ENCODE results near the gene DARS1. TPM values are rescaled to one million over a fixed set of nuclear protein-coding genes. Genes with fewer than 3 reads are reported as not detected.

Gene DARS1
- total RNA-seq, 1 experiment from 2014 or later = 63.0 TPM

GRCh38 chr2:135936524-135936923 lies 48.9 kb downstream of the DARS1 start:
- DNase-seq = no peak
- TF ChIP-seq CTCF (conservative IDR thresholded peaks at IDR 0.05) (no peak), EZH2 (IDR thresholded peaks at IDR 0.05; ENCODE audit: low read depth) (no peak)
- no peaks in the 10 kb centered on the region for H3K79me2 ChIP-seq (ENCODE audit: low read depth)
- H3K4me3 ChIP-seq = no peak overlapping the region
- no peaks in the 10 kb centered on the region for H3K4me1 ChIP-seq (replicated peaks; ENCODE audit: insufficient read depth)
- POLR2A ChIA-PET (ENCODE audit: unreplicated experiment) = no interaction called here
- H4K20me1 ChIP-seq (ENCODE audit: insufficient read depth) = no peaks in the 10 kb centered on the region
- 0 out of 2 replicates have a peak, but pooled peaks cover 3% of the 10 kb centered on the region for H3K9me2 ChIP-seq (ENCODE audit: insufficient read depth)
- no TSS peak for BruUV-seq (replicated peaks)
- no peaks in the 10 kb centered on the region for H3F3A ChIP-seq (ENCODE audit: insufficient read depth, low read depth)
- CTCF ChIA-PET = no interaction called here
- H3K36me3 ChIP-seq (ENCODE audit: low read depth) = peaks cover 14% of the 10 kb centered on the region
- no peak overlapping the region for H3K27ac ChIP-seq
- no peak overlapping the region for H3K4me2 ChIP-seq
- no peaks in the 10 kb centered on the region for H3K9me3 ChIP-seq (ENCODE audit: insufficient read depth, low read depth)
- H2AFZ ChIP-seq = no peak overlapping the region
- H3K27me3 ChIP-seq (ENCODE audit: insufficient read depth, low read depth) = no peaks in the 10 kb centered on the region
- intact Hi-C loops (cut with micrococcal nuclease; ENCODE audit: unreplicated experiment) = no loop called here

GRCh38 chr2:135935914-135936313 lies 49.5 kb downstream of the DARS1 start:
- H4K20me1 ChIP-seq (ENCODE audit: insufficient read depth) = no peaks in the 10 kb centered on the region
- no peak overlapping the region for H3K4me2 ChIP-seq
- H3K27ac ChIP-seq = no peak overlapping the region
- H3K36me3 ChIP-seq (ENCODE audit: low read depth) = peaks cover 19% of the 10 kb centered on the region
- 0 out of 2 replicates have a peak, but pooled peaks cover 3% of the 10 kb centered on the region for H3K9me2 ChIP-seq (ENCODE audit: insufficient read depth)
- H3K4me1 ChIP-seq (replicated peaks; ENCODE audit: insufficient read depth) = no peaks in the 10 kb centered on the region
- no peak overlapping the region for H3K4me3 ChIP-seq
- POLR2A ChIA-PET (ENCODE audit: unreplicated experiment) = no interaction called here
- intact Hi-C loops (cut with micrococcal nuclease; ENCODE audit: unreplicated experiment) = no loop called here
- H2AFZ ChIP-seq = no peak overlapping the region
- no TSS peak for BruUV-seq (replicated peaks)
- H3F3A ChIP-seq (ENCODE audit: insufficient read depth, low read depth) = no peaks in the 10 kb centered on the region
- H3K79me2 ChIP-seq (ENCODE audit: low read depth) = no peaks in the 10 kb centered on the region
- H3K9me3 ChIP-seq (ENCODE audit: insufficient read depth, low read depth) = no peaks in the 10 kb centered on the region
- no peak for DNase-seq
- no peak for TF ChIP-seq EZH2 (IDR thresholded peaks at IDR 0.05; ENCODE audit: low read depth)
- no peak for TF ChIP-seq CTCF (conservative IDR thresholded peaks at IDR 0.05)
- CTCF ChIA-PET = no interaction called here
- no peaks in the 10 kb centered on the region for H3K27me3 ChIP-seq (ENCODE audit: insufficient read depth, low read depth)

- no peak for DNase-seq
- no peaks in the 10 kb centered on the region for H3K4me1 ChIP-seq (replicated peaks; ENCODE audit: insufficient read depth)
- TF ChIP-seq EZH2 (IDR thresholded peaks at IDR 0.05; ENCODE audit: low read depth) (no peak), CTCF (conservative IDR thresholded peaks at IDR 0.05) (no peak)
- H3K36me3 ChIP-seq (ENCODE audit: low read depth) = peaks cover 23% of the 10 kb centered on the region
- CTCF ChIA-PET = interaction anchor here (0.5 kb wide), 1 partner anchor 98 kb away, joined by 4 read pairs; no protein-coding TSS in a partner anchor
- no peaks in the 10 kb centered on the region; the same call in 1 of the 2 replicates for H3F3A ChIP-seq (ENCODE audit: insufficient read depth, low read depth)
- H3K9me2 ChIP-seq (ENCODE audit: insufficient read depth) = 0 out of 2 replicates have a peak, but pooled peaks cover 3% of the 10 kb centered on the region
- H3K4me3 ChIP-seq = no peak overlapping the region
- intact Hi-C loops (cut with micrococcal nuclease; ENCODE audit: unreplicated experiment) = no loop called here
- no peak overlapping the region for H3K27ac ChIP-seq
- H3K4me2 ChIP-seq = no peak overlapping the region
- BruUV-seq (replicated peaks) = no TSS peak
- H3K79me2 ChIP-seq (ENCODE audit: low read depth) = no peaks in the 10 kb centered on the region
- no peaks in the 10 kb centered on the region for H3K9me3 ChIP-seq (ENCODE audit: insufficient read depth, low read depth)
- H2AFZ ChIP-seq = no peak overlapping the region
- H4K20me1 ChIP-seq (ENCODE audit: insufficient read depth) = no peaks in the 10 kb centered on the region; the same call in 1 of the 2 replicates
- POLR2A ChIA-PET (ENCODE audit: unreplicated experiment) = no interaction called here
- H3K27me3 ChIP-seq (ENCODE audit: insufficient read depth, low read depth) = no peaks in the 10 kb centered on the region
Observed at GRCh38 chr2:135931776-135932443, 53.5 kb downstream of the DARS1 start.

Measured in PC-9 (cell line).